Measurements from ENCODE around the gene TIMM10.

The TIMM10 gene

DNA sequence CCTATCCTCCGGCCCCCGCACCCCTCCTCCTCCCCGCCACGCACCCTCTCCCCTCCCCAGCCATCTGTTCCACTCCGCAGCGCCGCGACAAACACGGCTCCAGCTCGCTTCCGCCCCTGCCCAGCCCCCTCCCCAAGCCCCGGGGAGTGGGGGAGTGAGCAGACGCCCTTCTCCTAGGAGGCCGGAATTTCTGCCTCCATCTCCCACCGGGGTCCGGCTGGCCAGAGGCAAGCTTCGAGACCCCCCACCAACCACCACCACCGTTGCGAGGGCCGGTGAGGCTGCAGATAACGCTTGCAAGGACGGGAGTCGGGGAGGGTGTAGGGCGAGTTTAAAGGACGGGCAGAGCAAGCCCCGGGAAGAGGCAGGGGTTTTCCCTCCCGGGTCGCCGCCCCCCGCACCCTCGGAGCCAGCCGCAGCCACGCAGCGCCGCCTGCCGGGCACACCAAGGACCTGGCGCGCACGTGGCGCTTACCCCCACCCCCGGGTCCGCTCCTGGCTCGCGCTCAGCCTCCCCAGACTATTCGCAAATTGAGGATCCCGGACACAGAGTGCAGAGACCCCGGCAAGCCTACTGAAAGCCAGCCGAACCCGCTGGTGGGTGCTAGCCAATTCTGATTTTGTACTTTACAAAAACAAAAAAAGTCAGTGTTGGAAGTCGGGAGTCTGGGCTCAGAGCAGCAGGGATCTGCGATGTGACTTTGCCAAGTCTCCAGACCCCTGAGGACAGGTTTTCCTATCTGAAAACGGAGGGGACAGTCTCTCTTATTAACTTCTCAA lies 47.6 kb downstream of the TIMM10 start:
- DNase-seq: peak; percentile 36

- DNase-seq: no peak
Measured at GRCh38 chr11:57481915-57482781, 48.4 kb downstream of the TIMM10 start.

- DNase-seq: no peak
Measured at GRCh38 chr11:57481315-57481714, 49.2 kb downstream of the TIMM10 start.

DNA sequence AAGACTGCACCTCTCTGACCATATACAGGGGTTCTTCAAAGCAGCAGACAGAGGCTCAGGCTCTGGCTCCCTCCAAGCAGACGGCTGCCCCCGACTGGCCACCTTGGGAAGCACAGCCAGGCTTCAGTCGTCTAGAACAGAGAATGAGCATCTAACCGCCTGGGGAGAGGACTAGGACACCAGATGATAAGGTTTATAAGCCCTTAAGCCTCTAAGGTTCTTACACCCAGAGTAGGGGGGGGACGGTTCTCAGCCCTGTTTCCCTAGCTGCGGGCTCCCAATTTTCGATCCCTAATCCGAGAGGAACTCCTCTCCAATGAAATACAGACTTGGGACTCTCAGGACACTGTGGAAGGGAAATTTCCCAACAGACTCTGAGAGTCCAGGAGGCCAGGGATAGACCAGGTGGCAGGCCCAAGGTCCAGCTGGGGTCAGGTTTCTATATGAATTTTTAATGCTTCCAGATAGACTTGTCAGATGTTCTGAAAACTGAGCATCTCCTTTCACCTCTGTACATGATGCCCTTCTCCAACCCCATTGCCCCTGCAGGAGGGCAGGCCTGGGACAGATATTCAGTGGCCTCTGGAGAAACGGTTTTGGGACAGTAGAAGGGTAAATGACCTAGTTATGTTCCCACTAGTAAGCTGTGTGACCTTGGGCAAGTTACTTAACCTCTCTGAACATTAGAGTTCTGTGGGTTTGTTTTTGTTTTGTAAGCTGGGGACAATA lies 50.0 kb downstream of the TIMM10 start:
- DNase-seq: peak; percentile 17

- DNase-seq: no peak
Measured at GRCh38 chr11:57479911-57480310, 50.6 kb downstream of the TIMM10 start.

- no peak for DNase-seq
Measured at GRCh38 chr11:57479021-57479663, 51.4 kb downstream of the TIMM10 start.
